Fibroblast of skin of left quadriceps (primary cell): ENCODE data around the gene FN1.
"Not testable (repeated sequence)": the region's sequence is repeated elsewhere in the genome, so short reads cannot be mapped to it uniquely, and the experiment has no call there.

Experiments used
- DNase-seq, 2 experiments: peaks; one replicate each; pipeline ENCODE4 v3.0.0-alpha.2; 2013; ENCODE audit warnings: low read depth in 2 of 2

The FN1 gene

DNA sequence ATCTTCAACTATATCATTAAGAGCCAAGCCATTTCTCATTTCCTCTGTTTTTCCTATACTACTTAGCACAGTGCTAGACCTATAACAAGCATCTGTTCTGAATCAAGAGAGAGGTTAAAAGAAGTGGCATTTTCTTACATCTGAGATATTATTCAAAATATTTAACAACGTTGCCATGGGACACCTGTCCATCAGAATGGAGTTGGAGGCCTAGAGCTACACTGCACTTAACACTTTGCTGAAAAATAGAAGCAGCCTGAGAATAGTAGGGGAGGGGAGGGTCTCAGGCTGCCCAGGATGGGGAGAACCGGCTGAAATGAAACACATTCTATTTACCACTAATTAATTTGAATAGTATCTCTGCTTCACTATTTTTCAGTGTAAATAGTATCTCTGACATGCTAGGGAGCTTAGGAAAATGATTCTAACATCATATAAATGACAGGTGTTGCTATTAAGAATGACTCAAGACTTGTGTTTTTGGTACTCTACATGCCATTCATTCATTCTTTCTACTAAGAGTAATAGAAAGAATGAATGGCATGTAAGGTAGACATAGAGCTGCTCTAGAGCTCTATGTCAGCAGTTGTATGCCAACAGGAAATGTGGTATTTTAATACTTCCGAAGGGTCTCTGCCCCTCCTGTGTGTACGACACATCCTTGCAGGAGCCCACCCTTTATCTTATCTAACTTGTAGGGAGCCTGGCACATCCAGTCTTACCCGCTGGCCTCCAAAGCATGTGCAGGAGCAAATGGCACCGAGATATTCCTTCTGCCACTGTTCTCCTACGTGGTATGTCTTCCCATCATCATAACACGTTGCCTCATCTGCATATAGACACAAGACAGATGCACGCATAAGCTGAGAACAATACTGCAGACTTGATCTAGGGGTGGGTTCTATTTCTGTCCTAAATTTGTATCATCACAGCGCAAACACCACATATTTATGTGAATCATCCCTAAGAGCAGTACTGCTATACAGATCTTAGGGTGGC is 71.4 kb downstream of the FN1 start:
- DNase-seq, result no peak

DNA sequence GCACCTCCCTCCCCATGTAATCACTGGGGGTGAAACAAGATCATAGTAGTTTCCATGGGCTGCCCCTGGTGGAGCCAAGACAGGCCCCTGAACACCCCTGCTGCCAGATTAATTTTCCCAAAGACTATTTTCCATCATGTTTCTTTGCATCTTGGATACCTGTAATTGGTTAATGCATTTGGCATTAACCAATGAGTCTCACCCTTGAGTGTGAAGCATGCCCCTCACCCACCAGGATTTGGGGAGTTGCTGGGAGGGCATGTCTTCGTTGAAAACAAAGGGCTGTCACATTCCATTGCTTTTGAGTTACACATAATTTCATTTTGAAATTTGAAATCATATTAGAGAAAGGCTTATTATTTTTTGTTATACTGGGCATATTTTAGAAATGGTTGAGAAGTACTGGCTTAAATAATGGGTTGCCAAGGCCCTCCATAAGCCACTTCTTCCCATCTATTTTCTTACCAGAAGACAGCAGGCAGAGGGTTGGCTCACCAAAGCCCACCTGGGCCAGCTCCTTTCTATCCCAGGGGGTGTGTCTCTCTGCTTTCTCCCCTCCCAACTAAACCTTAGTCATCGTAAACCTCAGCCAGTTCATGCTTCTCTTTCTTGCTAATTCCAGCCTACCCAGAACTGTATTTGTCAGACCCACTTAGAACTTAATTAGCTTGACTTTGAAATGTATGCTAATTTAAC is 72.3 kb downstream of the FN1 start:
- DNase-seq, result no peak

DNA sequence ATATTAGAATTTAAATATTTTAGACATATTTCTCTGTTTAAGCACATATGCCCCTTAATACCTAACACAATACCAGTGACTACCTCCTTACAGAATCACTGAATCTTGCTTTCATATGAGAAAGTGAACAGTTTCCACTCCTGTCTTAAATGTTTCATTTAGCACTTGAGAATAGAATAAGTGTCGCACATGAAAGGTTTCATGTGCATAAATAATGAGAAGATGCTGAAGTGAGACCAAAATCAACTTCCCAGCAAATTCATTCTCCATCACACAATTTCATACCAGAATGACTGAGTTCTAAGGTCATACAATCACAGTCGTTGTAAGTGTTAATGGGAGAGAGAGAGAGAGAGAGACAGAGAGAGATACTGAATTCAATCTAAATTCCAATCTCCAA is 72.8 kb downstream of the FN1 start:
- no peak for DNase-seq

DNA sequence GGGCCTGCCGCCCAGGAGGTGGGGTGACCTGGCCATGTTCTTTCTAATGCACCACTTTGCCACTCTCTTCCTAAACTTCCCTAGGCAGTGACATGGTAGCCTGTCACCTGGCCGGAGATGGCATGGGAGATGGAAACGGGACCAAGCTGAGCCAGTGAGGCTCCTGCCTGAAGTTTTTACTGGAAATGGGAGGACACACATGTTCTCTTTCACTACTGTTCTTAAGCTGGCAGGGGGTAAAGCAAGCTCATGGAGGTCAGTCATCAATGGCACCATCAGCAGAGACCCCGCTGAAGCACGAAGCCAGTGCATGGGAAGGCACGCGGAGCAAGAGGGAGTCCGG is 73.3 kb downstream of the FN1 start:
- no peak for DNase-seq

DNA sequence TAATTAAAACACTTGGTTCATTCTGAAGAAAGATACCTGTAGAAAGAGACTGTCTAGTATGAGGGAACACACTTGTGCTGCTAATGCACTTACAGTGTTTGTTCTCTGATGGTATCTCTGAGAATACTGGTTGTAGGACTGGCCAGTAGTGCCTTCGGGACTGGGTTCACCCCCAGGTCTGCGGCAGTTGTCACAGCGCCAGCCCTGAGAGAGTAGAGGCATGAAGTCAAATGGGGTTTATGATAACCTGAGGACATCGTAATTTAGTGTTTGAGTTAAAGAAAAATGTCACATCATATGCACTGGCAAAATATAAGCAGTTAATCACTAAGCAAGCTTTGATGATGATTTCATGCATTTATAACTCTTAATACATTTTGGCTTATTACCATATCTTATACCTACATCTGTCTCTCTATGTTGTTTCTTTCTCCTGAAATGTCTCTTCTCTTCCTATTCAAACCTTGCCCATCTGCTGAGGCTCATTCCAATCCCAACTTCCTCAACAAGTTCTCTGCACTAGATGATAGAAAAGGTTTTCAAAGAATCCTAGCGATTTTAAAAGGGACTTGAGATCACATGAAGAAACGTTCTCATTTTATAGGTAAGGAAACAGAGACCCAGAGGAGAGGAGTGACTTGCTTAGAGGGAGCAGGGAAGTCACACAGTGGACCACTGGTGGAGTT is 73.8 kb downstream of the FN1 start:
- no peak for DNase-seq

DNA sequence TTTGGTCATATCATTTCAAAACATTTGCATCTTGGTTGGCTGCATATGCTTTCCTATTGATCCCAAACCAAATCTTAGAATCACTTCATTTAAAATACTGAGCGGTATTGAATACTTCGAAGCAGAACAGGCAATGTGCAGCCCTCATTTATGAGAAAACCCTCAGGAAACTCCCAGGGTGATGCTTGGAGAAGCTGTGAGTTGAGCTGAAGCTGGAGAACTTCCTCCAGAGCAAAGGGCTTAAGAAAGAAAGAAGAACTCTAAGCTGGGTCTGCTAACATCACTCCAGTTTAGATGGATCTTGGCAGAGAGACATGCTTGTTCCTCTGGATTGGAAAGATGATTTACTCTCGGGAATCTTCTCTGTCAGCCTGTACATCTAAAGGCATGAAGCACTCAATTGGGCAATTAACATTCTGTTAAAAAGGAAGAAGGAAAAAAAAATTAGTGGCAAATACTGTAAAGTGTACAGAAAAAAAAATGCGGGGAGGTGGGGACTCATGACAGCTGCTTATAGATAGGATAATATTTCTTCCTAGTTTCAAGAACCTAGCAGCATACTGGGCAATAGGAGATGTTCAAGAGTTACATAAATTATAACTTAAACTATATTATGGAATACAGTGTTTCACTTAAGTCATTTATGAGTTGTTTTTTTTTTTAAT is 74.5 kb downstream of the FN1 start:
- no peak for DNase-seq

DNA sequence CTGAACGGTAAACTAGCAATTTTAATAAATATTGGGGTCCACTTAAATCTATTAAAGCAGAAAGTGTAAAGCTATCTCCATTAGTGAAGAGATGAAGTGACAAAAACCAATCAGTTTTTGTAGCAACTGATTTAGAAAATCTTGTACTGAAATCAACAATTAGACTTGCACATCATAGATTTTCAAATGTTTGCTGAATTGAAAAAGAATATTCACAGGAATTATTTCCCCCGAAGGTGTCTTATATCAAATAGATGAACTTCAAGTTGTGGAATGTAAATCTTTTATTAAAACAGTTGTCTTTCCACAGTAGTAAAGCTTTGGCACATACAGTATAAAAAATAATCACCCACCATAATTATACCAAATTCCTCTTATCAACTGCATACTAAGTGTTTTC is 75.3 kb downstream of the FN1 start:
- no peak for DNase-seq

DNA sequence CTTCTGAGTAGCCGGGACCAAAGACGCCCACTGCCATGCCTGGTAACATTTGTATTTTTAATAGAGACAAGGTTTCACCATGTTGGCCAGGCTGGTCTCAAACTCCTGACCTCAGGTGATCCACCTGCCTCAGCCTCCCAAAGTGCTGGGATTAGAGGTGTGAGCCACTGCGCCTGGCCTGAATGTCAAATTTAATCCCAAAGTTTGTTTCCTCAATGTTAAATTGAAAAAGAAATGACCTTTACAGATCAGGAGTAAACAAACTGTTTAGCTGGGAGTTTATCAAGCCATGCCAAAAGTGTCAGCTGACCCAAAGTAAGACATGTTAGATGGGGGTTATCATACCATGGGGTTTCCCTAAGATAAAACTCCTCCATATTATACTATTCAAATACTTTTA is 75.8 kb downstream of the FN1 start:
- DNase-seq, result not testable (repeated sequence)

DNA sequence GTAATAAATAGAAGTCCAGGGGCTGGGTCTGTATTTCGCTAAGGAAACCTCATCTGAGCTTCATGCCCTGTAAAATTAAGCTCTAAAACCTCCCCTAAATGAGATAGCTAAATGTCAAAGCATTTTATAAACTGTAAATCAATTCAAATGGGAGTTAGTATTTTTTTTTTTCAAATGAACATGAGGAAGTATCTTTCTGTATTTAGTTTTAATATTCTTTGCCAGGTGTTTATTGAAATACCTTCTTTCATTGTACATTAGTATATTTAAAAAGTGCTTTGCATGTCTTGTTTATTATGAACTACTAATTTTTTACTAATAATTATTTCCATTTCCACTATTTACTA is 76.3 kb downstream of the FN1 start:
- DNase-seq, result no peak

DNA sequence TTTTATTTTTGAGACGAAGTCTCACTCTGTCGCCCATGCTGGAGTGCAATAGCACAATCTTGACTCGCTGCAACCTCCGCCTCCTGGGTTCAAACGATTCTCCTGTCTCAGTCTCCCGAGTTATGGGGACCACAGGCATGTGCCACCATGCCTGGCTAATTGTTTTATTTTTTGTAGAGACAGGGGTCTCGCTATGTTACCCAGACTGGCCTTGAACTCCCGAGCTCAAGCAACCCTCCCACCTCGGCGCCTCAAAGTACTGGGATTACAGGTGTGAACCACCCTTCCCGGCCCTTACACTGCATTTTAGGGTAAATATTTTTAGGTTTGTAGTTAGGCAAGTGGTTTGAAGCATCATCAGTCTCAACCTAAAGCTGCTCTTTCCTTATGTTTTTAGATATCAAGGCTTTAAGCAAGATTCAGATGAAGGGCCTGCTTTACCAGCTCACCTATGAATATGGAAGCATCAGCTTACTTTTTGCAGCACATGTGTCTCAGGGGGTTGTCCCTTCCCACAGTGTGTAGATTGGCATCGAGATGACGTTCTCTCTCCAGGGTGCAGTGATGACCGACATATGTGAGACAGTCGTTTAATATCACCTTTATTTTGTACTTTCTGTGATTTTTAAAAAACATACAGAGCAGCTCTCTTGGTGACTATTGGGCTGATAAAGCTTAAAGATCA is 76.8 kb downstream of the FN1 start:
- no peak for DNase-seq

DNA sequence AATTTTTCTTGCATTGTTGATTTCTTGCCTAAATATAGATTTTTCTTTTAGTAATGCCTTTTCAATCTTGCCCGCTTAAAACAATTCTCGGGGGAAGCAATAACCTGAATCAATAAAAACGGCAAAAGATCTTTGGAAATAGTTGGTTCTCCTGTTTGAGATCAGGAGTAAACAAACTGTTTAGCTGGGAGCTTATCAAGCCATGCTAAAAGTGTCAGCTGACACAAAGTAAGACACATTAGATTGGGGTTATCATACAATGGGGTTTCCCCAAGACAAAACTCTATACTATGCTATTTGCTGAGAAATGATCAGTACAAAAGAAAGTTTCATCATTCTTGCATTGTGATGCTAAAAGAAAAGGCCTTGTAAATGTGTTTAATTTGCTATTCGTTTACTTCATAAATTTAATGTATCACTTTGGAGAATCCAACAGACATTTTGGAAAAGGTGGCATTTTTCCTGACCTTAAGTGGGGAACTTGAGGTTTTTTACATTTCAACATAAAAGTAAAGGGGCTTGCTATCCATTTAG is 77.5 kb downstream of the FN1 start:
- no peak for DNase-seq

DNA sequence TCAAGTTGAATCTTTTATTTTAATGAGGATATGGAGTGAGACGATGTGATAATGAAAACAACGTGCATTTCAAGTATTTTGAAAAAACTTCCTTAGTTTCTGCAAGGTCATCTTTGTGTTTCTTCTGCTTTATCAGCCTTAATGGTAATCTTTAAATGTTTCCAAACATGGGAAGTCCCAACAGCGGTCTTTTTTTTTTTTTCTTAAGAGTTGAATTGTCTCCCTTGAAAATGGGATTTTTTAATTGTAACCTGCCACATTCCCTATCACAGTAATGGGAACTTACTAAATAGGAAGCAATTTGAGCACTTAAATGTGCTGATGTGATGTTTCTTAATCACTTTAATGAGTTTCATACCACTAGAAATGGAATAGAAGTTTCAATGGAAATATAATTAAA is 78.2 kb downstream of the FN1 start:
- no peak for DNase-seq

DNA sequence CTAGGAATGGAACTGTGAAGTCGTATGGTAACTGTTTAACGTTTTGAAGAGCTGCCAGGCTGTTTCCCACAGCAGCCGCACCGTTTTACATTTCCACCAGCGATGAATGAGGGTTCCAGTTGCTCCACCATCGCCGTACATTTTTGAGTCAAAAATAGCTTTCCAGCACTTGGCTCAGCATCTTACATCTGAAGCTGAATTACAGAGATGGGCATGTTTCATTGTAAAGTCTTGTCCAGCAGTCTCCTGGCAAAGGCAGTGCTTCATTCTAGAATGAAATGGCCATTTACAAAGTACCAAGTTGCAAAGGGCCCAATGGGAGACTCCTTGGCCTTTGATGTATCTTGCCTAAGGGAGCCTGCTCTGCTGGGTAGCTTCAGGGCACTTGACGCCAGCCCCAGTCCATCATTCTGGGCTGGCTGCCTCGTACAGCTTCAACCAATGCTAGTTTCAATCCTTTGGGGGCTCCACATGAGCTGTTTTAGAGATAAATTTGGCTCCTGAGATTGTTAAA is 78.9 kb downstream of the FN1 start:
- DNase-seq, result peak; percentile 65 to 68

DNA sequence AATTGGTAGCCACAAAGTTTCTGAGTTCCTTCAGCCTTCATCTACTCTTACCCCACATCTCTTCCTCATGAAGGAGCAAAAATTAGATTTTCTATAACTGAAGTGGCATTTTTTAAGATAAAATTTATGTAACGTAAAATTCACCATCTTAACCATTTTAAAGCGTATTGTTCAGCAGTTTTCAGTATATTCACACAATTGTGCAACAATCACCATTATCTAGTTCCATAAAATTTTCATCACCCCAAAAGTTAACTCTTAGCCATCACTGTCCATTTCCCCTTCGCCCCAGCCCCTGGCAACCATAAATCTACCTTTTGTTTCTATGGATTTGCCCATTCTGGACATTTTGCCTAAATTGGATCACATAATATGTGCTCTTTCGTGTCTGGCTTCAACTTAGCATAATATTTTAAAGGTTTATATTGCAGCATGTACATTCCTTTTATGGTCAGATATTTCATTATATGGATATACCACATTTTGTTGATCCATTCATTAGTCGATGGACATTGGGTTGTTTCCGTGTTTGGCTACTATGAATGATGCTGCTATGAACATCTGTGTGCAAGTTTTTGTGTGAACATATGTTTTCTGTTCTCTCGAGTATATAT is 79.4 kb downstream of the FN1 start:
- no peak for DNase-seq

DNA sequence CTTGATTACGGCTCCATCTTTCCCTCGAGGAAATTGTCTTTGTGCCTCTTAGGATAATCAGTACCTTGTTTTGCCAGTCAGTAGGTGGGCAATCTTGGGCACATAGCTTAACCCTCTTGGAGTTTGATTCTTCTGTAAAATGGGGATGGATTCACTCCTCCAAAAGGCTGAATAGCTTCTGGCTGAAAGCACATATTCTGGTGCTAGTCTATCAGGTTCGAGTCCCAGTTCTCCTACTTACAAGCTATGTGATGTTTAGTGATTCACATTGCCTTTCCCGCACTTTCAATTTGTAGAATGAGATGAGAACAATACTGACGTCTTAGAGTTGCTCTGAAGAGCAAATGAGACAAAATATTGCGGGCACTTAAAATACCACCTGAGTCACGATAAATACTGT is 80.1 kb downstream of the FN1 start:
- DNase-seq, result no peak

DNA sequence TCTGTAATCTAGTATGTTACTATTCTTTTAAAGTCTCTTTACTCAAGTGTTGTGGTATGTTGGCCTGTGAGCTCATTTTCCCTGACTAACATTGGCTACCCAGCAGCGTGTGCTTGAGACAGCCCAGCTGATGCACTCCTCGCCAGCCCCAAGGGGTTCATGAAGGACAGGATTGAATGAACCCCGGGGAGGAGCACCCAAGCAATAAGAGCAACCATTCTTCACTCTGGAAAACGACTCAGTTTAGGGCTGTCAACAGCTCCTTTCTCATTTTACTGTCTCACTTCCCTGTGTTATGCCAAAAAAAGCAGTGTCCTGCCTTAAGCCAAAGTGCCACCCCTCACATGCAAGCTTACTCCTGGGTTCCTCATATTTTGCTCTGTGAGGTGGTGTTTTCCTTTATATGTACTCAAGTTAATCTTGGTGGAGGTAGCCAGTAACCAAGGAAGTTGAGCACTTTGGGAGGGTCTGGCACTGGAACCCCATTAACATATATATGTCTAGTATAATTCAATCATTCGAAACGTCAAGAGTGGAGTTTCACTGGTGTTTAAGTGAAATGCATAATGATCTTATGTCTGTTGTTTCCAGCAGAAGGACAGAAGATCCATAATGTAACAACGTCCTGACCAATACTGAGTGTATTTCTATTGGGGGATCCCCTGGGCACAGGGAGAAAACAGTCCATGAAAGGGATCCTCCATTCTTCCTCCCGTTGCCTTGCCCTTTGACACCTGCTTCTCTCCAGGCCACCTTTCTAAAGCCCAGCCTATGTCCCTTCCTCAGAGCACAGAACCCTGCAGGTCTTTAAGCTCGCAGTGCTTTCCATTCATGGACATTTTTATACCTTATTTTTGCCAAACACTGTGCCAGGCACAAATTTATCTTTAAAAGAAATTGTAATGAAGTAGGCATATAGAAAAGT is 80.8 kb downstream of the FN1 start:
- DNase-seq, result no peak

DNA sequence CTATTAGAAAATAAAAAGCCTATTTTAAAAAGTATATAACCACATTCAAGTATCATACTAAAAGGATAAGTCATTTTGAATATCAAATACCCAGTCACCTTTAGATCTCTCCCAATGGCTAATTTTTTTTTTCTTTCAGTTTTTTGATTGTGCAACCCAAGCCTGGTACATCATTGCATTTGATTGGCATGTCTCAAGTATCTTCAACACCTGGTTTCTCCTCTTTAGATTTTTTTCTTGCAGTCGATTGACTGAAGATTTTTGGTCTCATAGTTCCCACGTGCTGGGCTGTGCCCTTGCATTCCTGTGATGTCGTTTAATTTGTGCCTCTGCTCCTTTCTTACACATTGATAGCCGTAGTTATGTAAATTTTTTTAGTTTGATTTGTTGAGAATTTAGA is 83.3 kb downstream of the FN1 start:
- no peak for DNase-seq

DNA sequence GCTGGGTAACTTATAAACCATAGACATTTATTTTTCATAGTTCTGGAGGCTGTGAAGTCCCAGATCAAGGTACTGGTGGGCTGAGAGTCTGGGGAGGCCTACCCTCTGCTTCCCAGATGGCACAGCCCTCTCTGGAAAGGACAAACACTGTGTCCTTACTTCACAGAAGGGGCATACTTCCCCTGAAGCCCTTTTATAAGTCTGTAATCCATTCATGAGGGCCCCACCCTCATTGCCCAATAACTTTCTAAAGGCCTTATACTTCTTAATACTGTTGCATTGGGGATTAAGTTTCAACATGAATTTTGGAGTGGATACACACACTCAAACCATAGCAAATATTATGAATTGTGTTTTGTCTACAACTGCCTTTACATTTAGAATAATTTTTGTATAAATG is 88.0 kb downstream of the FN1 start:
- DNase-seq, result no peak

DNA sequence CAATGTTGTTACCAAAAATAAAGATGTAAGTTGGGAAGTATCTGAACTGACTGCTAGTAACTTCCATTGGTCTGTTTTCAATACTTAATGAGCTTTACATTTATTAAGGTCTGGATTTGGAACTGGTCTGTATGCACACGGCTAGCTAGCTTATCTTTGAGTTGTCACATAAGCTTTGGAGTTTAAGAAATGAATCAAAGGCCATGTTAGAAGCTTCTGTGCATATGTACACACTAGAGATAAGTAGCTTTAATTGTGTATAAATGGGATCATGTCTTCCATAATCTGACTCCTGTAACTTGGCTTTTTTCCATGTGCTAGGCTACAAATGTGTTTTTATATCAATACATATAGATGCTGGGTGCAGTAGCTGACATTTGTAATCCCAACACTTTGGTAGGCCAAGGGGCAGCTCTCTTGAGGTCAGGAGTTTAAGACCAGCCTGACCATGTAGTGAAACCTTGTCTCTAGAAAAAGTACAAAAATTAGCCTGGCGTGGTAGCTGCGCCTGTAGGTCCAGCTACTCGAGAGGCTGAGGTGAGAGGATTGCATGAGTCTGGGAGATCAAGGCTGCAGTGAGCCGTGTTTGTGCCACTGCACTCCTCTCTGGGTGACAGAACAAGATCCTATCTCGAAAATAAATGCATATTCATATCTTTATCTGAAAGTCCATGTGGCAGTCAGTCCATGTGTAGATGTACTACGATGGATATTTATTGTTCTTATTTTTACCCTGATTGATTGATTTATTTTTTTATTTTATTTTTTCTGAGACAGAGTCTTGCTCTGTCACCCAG is 96.8 kb downstream of the FN1 start:
- no peak for DNase-seq
